ENCODE data around the gene TLR8.

Gene TLR8

DNA sequence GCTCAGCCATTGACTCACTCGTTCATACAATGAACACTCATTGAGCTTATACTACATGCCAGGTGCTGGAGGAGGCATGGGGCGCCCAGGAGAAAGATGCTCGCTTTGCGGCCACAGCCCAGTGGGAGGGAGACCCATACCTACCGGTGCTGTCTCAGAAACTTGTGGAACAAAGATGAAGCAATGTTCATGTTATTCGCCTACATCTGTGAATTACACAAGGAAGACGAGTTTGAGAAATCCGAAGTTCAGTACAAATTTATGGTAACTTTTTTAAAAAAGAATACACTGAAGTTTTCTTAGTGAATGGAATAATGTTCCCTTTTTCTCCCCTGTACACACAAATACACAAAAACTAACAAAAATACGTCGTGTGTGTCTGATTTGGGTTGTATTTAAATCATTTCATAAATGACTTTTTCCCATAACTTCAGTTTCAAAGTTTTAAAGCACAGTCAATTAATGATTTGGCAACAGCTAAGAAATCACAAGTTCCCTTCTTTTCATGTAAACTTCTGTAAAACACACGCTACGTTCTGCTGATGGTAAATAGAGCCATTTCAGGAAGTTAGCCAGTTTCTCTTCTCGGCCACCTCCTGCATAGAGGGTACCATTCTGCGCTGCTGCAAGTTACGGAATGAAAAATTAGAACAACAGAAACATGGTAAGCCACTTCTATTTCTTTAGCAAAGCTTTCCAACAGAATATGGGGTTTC is at the start of gene TLR8:
TSS of gene TLR8 (plus strand) at position 575 of the 716 bp plus-strand sequence. CDS start at position 662, 87 bp downstream.
- DNase-seq, result no peak

DNA sequence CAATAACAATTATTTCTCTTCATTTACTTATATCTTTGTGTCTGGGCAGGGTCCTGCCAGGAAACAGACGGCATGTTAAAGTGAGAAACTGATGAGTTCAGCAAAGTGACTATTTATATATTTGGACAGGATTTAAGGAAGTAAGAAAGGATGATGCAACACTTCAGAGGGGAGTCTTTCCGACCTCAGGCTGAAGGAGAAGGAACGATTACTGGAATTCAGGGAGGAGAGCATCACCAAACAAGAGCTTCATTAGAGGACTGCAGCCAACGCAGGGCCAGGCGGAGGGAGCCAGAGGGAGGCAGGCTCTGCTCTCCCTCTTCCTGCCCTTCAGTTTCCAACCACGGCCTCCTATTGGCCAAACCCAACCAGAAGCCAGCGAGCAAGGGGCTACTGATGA is 41.1 kb upstream of the TLR8 start:
- DNase-seq, result no peak

DNA sequence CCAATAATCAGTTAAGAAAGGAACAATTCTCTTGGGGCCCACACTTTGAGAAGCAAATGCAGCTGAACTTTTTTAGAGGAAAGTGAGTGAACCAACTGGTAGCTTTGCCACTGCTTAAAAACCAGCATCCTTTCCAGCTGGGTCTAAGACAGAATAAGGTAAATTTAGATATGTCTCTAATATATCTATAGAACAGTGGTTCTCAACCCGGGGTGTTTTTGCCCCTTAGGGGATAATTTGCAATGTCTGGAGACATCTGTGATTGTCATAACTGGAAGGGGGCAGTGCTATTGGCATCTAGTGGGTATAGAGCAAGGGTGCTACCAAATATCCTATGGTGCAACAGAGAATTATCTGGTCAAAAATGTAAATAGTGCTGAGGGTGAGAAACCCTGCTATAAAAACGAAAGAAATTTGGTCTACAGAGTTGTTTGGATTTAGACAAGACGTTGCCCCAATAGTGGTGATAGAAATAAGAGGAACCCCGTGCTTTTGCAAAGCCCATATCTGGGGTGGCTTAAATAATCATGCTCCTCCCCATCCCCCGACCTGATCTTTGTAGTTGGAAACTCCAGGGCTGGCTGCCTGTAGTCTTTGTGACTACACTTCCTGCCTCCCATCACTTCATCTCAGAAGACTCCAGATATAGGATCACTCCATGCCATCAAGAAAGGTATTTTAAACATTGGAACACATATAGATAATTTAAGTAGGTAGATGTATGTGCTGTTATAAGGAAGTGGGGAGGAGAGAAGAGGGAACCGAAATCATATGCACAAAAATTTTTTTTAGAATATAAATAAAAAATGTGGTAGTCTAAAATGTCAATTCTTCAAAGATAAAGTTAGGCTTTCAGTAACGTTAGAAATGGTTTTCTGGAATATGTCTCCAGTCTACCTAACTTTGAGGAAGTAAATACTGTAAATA is 39.7 kb upstream of the TLR8 start, which contains the start of gene TLR7:
TSS of gene TLR7 (plus strand) at position 622 of the 927 bp plus-strand sequence. CDS start 507 bp downstream, outside the sequence.
- no peak for DNase-seq

DNA sequence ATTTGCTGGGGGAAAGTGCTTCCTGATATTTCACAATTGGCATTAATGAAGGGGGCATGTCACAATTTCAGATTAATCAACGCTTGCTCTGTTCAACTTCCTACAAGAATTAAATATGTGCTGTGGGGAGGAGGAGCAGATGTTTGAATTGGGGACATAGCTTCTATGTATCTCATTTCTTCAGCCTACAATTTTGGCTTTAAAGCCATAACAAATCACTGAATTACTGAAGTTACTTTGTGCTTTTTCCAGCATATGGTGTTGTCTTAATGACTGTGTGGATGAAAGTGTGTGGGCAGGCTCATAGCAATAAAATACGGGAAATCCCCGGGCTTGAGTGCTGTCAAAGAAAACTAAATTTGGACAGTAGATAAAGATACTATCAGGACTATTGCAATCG is 38.7 kb upstream of the TLR8 start:
- DNase-seq, result no peak

DNA sequence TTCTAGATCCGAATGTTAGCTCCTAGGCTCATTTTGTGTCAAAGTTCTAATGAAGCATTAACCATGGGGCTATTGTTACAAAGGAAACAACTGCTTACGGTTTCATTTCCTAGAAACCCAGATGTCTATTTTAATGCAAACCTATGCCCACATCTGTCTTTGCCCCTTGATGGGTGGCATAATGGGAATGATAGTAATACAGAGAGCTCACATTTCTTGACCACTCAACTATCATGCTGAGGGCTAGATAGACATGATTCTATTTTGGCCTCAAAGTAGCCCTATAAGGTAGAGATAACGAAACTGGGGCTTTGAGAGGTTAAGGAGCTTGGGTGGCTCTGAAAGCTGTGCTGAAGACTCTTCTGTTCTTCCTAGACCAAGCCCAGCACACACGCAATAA is 37.7 kb upstream of the TLR8 start:
- DNase-seq, result no peak

DNA sequence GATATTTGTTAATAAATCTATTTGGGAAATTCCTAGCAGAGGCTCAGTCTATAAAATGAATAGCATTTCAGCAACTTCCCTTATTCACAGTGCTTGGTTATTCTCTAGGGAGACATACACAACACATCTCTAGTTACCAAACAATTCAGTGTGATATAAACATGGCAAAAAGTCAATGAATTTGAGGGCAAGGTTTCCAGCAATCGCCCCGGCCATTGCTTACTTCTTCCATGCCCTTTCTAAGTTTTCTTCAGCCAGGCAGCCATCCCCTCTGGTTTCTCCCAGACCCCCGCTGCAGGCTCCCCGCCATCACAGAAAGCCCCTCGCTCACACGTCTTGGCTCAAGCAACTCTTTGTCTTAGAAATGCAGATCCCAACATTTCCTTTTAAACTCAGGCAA is 35.2 kb upstream of the TLR8 start:
- DNase-seq, result no peak

DNA sequence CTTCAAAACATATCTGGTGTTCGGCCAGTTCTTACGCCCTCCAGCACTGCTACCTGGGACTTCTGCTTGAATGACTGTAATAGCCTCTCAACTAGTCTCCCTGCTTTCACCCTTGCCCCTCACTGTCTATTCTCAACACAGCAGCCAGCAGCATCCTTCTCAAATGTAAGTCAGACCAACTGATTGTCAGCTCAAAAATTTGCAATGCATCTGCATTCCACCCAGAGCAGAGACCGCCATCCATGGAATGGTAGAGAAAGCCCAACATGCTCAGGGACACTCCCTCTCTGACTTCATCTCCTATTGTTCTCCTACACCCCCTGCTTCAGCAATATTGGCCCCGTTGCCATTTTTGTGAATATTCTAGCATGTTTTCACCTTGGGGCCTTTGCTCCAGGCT is 33.7 kb upstream of the TLR8 start:
- DNase-seq, result no peak

DNA sequence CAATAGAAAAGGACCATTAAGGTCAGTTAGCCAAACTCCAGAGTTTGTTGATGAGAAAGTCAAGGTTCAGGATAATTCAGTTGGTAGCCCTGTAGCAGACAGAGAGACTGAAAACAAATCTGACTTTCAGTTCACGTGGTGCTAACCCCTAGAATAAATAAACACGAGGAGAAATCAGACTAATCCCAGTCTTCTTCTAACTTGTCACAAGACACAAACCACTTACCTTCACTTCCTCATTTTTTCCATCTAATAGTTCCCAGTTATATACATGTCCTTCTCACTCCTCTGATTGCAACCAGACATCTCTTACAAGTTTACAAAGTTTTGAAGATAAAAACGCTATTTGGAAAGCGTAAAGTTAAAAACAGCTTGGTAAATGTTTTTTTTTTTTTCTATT is 31.8 kb upstream of the TLR8 start:
- no peak for DNase-seq

DNA sequence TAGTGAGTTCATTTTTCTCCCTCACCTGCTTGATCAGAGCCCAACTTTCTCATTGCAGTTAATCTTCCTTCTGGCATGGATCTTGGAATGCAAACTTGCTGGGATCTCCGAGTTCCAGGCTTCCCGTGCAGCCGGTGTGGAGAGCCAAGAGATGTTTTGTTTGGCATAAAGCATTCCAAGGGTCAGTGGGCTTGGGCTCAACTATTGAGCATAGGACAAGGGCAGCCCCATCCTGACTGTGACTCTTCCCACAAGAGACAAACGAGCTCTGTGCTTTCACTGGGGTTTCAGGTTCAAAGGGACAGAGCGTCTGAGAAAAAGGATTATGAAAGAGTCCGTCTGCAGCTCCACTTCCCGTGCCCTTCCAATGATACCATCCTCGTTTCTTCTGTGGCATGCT is 29.0 kb upstream of the TLR8 start:
- DNase-seq, result no peak

DNA sequence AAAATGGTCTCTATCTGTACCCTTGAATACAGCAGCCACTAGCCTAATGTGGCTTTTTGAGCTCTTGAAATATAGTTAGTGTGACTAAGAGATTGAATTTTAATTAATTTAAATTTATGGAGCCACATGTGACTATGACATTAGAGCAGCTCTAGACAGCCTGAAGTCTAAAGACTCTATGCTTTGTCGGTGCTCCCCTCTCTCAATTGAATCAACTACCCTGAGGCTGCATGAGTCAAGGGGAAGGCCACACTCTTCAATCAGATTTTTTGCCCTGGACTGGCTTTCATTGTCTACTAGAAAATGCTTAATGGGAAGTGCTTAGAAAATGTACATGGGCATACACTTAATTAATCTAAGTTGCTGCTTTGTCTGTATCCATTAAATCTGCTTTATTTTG is 27.9 kb upstream of the TLR8 start:
- DNase-seq, result no peak

DNA sequence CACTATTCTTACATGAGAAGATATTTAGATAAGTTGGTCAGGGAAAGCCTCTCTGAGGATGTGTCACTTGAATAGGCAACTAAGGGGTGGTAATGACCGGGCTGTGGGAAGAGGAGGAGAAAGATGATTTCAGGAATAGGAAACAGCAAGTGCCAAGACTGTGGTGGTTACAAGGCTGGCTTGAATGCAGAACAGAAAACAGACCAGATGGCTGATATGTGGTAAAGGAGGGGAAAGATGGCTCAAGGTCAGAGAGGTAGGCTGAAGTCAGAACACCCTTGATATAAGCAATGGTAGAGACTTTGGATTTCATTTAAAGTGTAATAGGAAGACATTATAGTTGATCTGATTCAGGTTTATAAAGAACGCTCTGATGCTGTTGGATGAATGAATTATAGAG is 24.5 kb upstream of the TLR8 start:
- DNase-seq, result no peak

DNA sequence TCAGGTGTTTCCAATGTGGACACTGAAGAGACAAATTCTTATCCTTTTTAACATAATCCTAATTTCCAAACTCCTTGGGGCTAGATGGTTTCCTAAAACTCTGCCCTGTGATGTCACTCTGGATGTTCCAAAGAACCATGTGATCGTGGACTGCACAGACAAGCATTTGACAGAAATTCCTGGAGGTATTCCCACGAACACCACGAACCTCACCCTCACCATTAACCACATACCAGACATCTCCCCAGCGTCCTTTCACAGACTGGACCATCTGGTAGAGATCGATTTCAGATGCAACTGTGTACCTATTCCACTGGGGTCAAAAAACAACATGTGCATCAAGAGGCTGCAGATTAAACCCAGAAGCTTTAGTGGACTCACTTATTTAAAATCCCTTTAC is 20.9 kb upstream of the TLR8 start:
- DNase-seq, result no peak

DNA sequence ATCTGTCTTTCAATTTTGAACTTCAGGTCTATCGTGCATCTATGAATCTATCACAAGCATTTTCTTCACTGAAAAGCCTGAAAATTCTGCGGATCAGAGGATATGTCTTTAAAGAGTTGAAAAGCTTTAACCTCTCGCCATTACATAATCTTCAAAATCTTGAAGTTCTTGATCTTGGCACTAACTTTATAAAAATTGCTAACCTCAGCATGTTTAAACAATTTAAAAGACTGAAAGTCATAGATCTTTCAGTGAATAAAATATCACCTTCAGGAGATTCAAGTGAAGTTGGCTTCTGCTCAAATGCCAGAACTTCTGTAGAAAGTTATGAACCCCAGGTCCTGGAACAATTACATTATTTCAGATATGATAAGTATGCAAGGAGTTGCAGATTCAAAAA is 19.9 kb upstream of the TLR8 start:
- no peak for DNase-seq

DNA sequence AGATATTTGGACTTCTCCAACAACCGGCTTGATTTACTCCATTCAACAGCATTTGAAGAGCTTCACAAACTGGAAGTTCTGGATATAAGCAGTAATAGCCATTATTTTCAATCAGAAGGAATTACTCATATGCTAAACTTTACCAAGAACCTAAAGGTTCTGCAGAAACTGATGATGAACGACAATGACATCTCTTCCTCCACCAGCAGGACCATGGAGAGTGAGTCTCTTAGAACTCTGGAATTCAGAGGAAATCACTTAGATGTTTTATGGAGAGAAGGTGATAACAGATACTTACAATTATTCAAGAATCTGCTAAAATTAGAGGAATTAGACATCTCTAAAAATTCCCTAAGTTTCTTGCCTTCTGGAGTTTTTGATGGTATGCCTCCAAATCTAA is 19.3 kb upstream of the TLR8 start:
- DNase-seq, result no peak

DNA sequence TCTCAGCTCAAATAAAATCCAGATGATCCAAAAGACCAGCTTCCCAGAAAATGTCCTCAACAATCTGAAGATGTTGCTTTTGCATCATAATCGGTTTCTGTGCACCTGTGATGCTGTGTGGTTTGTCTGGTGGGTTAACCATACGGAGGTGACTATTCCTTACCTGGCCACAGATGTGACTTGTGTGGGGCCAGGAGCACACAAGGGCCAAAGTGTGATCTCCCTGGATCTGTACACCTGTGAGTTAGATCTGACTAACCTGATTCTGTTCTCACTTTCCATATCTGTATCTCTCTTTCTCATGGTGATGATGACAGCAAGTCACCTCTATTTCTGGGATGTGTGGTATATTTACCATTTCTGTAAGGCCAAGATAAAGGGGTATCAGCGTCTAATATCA is 18.7 kb upstream of the TLR8 start:
- no peak for DNase-seq

DNA sequence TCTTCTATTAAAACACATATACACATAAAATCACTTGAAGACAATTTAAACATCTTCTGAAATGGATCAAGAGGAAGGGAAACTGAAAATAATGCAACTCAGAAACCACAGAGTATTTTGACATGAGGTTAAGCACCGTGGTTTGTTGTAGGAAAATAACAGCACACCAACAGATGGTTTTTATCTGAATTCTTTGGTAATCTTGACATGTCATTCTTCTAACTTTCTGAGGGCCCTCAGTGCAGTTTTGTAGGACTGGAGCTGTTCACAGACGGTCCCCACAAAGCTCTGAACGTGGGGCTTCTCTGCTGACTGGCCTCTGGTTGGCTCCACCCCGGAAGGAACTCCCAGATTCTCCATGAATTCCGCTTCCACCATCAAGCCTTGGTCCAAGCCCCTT is 16.0 kb upstream of the TLR8 start:
- DNase-seq, result no peak

DNA sequence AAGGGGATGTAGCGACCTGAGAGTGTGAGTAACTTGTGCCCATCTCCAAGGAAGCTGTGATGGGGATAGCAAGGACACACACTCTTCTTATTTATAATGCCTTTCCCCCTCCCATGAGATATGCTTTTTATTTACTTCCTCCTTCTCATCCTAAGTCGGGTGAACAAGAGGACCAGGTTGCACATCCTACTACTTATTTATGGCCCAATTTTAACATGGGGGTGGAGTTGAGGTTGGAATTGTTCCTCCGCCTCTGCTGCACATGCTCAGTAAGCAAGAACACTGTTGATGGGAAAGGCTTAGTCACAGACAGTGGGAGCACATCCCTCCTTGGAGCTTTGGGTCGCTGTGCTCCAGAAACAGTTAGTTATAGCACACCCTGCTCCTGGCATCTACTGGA is 15.2 kb upstream of the TLR8 start:
- no peak for DNase-seq

DNA sequence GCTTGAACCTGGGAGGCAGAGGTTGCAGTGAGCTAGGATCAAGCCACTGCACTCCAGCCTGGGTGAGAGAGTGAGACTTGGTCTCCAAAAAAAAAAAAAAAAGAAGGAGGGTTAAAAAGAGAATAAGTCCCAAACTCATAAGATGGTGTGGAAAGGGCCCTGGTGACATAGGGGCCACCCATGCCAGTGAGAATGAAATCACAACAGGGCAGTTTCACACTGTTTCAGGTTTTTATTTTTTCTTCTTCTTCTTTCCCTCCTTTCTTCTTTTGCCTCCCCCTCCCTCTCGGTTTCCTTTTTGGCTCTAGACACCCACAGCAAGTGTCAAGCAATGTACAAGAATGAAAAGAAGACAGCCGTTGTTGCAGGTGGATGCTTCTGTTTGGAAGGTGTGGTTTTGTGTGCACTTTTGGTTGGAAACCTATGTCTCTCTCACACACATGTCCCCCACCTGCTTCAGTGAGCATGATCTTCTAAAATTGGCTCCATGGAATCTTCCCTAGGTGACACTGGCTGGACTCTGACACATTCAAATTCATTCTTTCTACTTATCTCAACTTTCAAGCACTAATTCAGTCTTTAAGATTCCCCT is 14.4 kb upstream of the TLR8 start:
- no peak for DNase-seq

DNA sequence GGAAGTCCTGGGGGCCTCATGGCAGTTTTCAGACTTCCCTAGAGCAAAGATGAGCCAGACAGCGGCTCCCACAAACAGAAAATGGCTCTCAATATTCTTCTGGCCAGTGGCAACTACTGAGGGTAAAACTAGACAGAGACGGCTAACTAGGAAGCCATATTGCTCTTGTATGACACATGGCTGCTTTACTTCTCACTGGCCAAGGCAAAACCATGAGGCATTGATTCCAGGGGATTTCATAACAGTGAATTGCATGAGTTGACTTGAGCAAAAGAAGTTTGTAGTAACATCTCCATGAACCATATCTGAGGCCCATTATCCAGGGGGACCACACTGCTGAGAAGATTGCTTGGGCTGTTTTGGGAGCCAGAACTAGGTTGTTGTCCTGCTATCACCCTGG is 13.7 kb upstream of the TLR8 start:
- DNase-seq, result no peak

DNA sequence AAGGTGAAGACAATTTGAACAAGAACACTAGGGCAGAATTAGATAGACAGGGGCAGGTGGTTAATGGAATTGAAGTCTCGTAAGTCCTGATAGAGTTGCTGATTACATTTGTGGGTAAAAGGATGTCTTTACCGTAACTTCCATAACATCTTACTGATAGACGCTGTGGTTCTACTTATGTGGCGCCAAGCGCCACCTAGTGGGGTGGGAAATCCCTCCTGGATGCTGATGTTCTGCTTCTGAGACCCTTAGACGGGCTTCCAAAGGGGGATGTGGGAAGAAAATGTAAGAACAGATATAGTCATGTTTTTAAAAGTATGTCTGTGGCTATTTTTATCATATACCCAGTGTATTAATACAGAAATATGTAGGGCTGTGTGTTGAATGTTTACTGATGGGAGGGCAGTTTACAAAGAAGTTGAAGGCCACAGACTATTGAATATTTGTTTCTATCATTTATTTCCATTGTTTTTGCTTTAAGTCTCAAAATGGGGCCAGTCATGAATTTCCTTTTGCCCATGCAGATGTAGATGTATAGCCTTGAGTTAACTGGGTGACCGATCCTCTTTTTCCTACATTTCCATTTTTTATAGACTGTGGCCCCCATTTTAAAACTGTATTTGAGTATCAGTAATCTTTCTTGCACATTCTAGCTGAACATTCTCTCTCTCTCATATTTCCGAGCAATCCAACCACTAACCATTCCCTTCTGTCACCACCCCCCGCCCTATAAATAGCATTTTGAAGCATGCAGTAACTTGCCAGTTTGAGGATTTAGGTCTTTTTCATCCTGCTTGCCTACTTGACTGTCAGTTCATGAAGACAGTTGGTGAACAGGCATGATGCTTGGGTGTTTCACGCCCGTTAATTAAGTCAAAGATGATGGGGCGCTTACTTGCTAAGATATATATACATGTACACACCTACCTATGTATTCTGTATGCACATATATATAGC is 12.1 kb upstream of the TLR8 start:
- DNase-seq, result peak; percentile 33

DNA sequence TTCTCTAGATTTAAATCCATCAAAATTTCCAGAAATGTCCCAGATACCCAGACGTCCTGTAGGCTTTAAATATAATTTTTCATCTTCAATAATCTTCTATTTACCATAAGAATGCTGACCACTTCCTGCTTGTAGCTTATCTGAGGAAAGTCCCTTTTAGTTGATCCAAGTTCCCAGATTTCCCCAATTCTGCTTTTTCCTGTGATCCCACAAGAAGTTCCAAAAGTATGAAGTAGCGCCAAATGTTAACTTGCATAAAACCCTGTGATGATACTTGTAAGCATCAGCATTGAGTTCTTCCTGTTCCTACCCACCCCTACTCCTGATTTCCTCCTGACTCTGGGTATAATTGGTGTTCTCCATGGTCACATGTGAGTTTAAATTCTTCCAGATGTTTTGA is 10.6 kb upstream of the TLR8 start:
- peak; percentile 15 for DNase-seq

DNA sequence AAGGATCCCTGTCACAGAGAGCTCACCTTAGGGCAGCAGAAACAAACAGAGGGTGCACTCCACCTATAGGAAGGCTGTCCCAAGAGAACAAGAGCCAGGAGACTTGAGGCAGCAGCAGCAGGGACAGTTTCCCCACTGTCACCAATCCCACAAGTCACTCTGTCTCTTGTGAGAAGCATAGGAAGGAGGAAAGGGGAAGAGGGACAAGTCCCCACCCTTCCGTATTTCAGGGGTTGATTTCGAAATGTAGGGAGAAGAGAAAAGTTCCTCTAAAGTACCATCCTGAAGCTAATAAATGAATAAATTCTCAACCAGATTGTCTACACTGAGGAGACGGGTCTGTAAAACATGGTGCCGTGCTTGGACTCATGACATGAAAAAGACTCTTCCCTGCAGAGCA is 9.5 kb upstream of the TLR8 start:
- no peak for DNase-seq

DNA sequence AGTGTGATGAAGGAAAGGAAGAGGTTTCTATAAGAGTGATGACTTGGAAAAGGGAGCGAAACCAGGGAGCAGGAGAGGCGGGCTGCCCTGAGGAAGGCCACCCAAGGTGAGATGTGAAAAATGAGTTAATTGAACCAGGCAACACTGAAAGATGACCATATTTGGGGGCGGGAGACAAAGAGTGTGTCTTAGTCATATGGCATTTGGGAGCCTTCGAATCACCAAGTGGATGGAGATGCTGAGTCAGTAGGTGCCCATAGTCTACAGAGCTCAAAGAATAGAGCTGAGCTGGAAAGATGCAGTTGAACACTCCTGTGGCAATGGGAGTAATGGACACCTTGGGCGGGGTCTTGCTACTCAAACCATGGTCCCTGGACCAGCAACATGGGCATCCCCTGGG is 8.3 kb upstream of the TLR8 start:
- DNase-seq, result no peak
